Neural progenitor cell (in vitro differentiated cells): ENCODE measurements around the gene PROK1.

Source experiments
- CTCF ChIP-seq: fragments of 200-600 bp; sonication (generic); IDR thresholded peaks from 2 replicates; pipeline ENCODE4 v1.5.1; 2017; ENCODE audit warnings: antibody characterized with exemption, mild to moderate bottlenecking
- EZH2 ChIP-seq: fragments of 200-600 bp; sonication (generic); IDR thresholded peaks from 2 replicates; pipeline ENCODE4 v1.6.1; 2017; ENCODE audit warnings: antibody characterized with exemption, mild to moderate bottlenecking, moderate library complexity
- EZH2phosphoT487 ChIP-seq: fragments of 200-600 bp; sonication (generic); IDR thresholded peaks from 2 replicates; pipeline ENCODE4 v1.6.1; 2017; ENCODE audit warnings: antibody characterized with exemption

- peak; percentile 86 for TF ChIP-seq CTCF
- TF ChIP-seq EZH2, result no peak
- TF ChIP-seq EZH2phosphoT487, result no peak
Observed at GRCh38 chr1:110412576-110412975, 38.4 kb upstream of the PROK1 start.
